Spleen (tissue), 11 donors: ENCODE measurements around the gene APP. TPM values are rescaled to one million over a fixed set of nuclear protein-coding genes. Genes with fewer than 3 reads are reported as not detected.

Experiments used
- DNase-seq: peaks from one replicate; pipeline ENCODE4 v3.0.0-alpha.2; 2020
- H3K27ac ChIP-seq, 8 donors: fragments of 200-600 bp; sonication (generic) in 7 of 8; 1 replicate in 4 of 8; 2 replicates in 4 of 8; pipeline versions ENCODE4 v1.5.0 to v1.8.0; 2016 to 2021; ENCODE audit warnings: inconsistent platforms in 4 of 8, mild to moderate bottlenecking in 4 of 8, moderate library complexity in 1 of 8
- H3K27me3 ChIP-seq, 7 donors: fragments of 200-600 bp; sonication (generic) in 6 of 7; replicated peaks in 1 of 7; 1 replicate in 4 of 7; 2 replicates in 3 of 7; pipeline versions ENCODE4 v1.5.0 to v1.8.0; 2016 to 2021; ENCODE audit warnings: inconsistent platforms in 3 of 7, mild to moderate bottlenecking in 1 of 7
- H3K36me3 ChIP-seq, 6 donors: fragments of 200-600 bp; sonication (generic) in 5 of 6; 1 replicate in 4 of 6; 2 replicates in 2 of 6; pipeline versions ENCODE4 v1.5.0 to v1.8.0; 2016 to 2021; ENCODE audit warnings: inconsistent platforms in 2 of 6
- H3K4me1 ChIP-seq, 6 donors: fragments of 200-600 bp; sonication (generic) in 5 of 6; 1 replicate in 3 of 6; 2 replicates in 3 of 6; pipeline versions ENCODE4 v1.5.0 to v1.8.0; 2016 to 2021; ENCODE audit warnings: inconsistent platforms in 3 of 6
- H3K4me3 ChIP-seq, 8 donors: fragments of 200-600 bp; sonication (generic) in 7 of 8; 1 replicate in 4 of 8; 2 replicates in 4 of 8; pipeline versions ENCODE4 v1.5.0 to v1.8.0; 2016 to 2021; ENCODE audit warnings: inconsistent platforms in 4 of 8, mild to moderate bottlenecking in 4 of 8, moderate library complexity in 2 of 8
- H3K9me3 ChIP-seq, 8 donors: fragments of 200-600 bp; sonication (generic) in 7 of 8; 1 replicate in 4 of 8; 2 replicates in 4 of 8; pipeline versions ENCODE4 v1.5.0 to v1.8.0; 2016 to 2021; ENCODE audit warnings: inconsistent platforms in 4 of 8
- CTCF ChIP-seq, 11 experiments: fragments of 200-600 bp in 7 of 11; fragments of 450-650 bp in 4 of 11; sonication (generic) in 4 of 11; IDR thresholded peaks in 8 of 11; conservative IDR thresholded peaks in 3 of 11; 1 replicate in 7 of 11; 2 replicates in 4 of 11; pipeline versions ENCODE4 v1.4.0 to v1.8.0; 2016 to 2021; ENCODE audit warnings: antibody characterized with exemption in 11 of 11, inconsistent platforms in 4 of 11, mild to moderate bottlenecking in 1 of 11
- POLR2A ChIP-seq, 3 donors: fragments of 450-650 bp; IDR thresholded peaks; one replicate each; pipeline ENCODE4 v1.5.1; 2017; ENCODE audit warnings: antibody characterized with exemption in 3 of 3, mild to moderate bottlenecking in 1 of 3
- POLR2AphosphoS5 ChIP-seq, 3 donors: sonication (generic); formaldehyde crosslinking; IDR thresholded peaks; one replicate each; pipeline ENCODE4 v1.5.1; 2017; ENCODE audit warnings: antibody characterized with exemption in 3 of 3
- WGBS, 5 donors: extraction: QIAGEN DNeasy Blood & Tissue Kit in 3 of 5; methylation state at CpG; one replicate each; pipeline versions ENCODE4 v1.1.5 to v1.1.7; 2013 to 2018; 5-methylcytosine and 5-hydroxymethylcytosine counted together
- intact Hi-C: fragments of 100-400 bp; cut with DNase I; formaldehyde crosslinking; loops from one replicate; pipeline ENCODE4 v1.15.0; 2023; ENCODE audit warnings: low total_unique reads
- polyA plus RNA-seq, 3 donors: library from polyadenylated mRNA; stranded (reverse); fragments of 200-250 nt; gene quantifications; one replicate each; pipeline ENCODE4 v1.2.1, GENCODE V29; 2013
- total RNA-seq, 7 donors: library from RNA; depleted of rRNA in 3 of 7; stranded (reverse); fragments of >200 nt in 3 of 7; fragmentation: NEBNext Ultra II Directional in 4 of 7; extraction: Animal tissue kit (Norgen Biotek cat#: 25700) in 4 of 7; gene quantifications; one replicate each; pipeline versions ENCODE4 v1.1.0 to v1.2.1, GENCODE V29; 2016 to 2021
- donor health status: healthy with polysubstance abuse.
- donor health status: DM: no; HTN: no; CAD: no; lungs with moderate emphysema.
- donor health status: DM: no; HTN: no; CAD: no.
- donor health status: Bipolar disorder and iron deficiency.
- donor health status: healthy.
- donor health status: DM: no; HTN: no; CAD: no.
- donor health status: DM: yes; HTN: yes; CAD: no.

APP gene
- total and polyA plus RNA-seq, 10 donors, result 25.3 to 398 (median 282) TPM

GRCh38 chr21:26169611-26170470 lies 729 bp downstream of the APP start:
- Histone ChIP-seq H3K27me3 (peaks cover 0 to 22% (median 0%) of the 10 kb centered on the region in 7 donors), H3K9me3 (no peaks in the 10 kb centered on the region), H3K4me1 (peaks cover 0 to 61% (median 39%) of the 10 kb centered on the region in 6 donors), H3K27ac (peak overlapping the region; percentile 76 to 89 (median 85)), H3K36me3 (no peaks in the 10 kb centered on the region), H3K4me3 (peak overlapping the region; percentile 67 to 98 (median 94))
- DNase-seq, result peak; percentile 92
- intact Hi-C loops, result loop anchor here (5.0 kb wide), 2 partner anchors 273 to 288 kb away; no protein-coding TSS in a partner anchor
- WGBS, 5 donors, result 0 to 2% (median 1%) methylated on average over 54 to 80 of the region's 80 CpGs
- TF ChIP-seq POLR2A (IDR thresholded peaks at IDR 0.05) (no peak), POLR2AphosphoS5 (IDR thresholded peaks at IDR 0.05) (peak in 2 of 3 donors; percentile 68 to 75), CTCF (IDR thresholded peaks at IDR 0.05 in 8 of 11, conservative IDR thresholded peaks at IDR 0.05 in 3 of 11) (peak in 1 of 11 experiments; percentile 8)

DNA sequence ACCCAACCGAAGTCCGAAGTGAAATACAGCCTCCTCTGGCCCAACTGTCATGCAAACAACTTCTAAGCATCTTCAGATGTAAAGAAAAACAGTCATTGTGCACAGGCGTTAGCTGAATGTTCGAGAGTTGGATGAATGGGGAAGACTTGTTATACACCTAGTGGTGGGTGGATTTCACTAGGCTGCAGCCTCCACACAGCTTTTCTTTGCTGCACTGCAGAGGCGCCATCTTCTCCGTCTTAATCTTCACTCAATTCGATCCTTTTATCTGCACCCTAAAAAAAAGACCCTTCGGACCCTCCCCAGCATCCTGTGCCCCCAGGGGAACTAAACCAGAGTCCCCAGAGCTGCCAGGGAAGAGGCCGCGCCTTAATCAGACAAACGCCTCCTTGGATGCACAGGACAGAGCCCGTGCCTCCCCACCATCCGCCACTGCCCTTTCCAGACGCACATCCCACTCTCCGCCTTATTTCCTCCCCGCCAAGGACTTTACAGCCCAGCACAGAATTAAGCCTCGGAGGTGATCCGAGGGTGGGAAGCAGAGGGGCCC lies 1.4 kb downstream of the APP start:
- H3K4me3 ChIP-seq, result peak overlapping the region; percentile 67 to 98 (median 94)
- H3K27me3 ChIP-seq, result peaks cover 0 to 22% (median 0%) of the 10 kb centered on the region in 7 donors
- peaks cover 0 to 62% (median 41%) of the 10 kb centered on the region in 6 donors for H3K4me1 ChIP-seq
- intact Hi-C loops, result loop anchor here (5.0 kb wide), 1 partner anchor 272 kb away; no protein-coding TSS in a partner anchor
- H3K36me3 ChIP-seq, result no peaks in the 10 kb centered on the region
- H3K9me3 ChIP-seq, result no peaks in the 10 kb centered on the region
- H3K27ac ChIP-seq, result peak overlapping the region; percentile 76 to 89 (median 85)
- WGBS, 5 donors, result 1 to 2% (median 1%) methylated on average over 18 of the region's 18 CpGs
- TF ChIP-seq CTCF (IDR thresholded peaks at IDR 0.05 in 8 of 11, conservative IDR thresholded peaks at IDR 0.05 in 3 of 11) (peak in 8 of 11 experiments; percentile 16 to 54 (median 31)), POLR2AphosphoS5 (IDR thresholded peaks at IDR 0.05) (no peak)
- no peak for DNase-seq

DNA sequence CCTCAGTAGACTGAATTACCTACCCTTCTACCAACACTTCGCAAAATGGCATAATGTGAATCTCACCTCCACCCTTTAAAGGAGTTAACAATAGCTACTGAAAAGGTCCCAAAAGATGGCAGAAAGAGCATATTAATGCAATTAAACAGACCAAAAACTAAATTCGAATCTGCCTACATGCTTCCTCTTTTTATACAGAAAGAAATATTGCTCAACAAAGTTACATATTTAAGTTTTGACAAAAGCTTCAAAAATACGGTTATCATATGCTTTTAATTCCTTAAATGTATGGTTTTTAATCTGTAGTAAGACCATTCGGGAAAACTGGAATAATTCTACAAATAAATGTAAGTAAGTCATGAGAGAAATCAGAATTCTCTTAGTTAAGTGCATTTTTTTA lies 2.2 kb downstream of the APP start:
- Histone ChIP-seq H3K27me3 (peaks cover 0 to 22% (median 0%) of the 10 kb centered on the region in 7 donors), H3K9me3 (no peaks in the 10 kb centered on the region), H3K4me1 (peaks cover 0 to 62% (median 42%) of the 10 kb centered on the region in 6 donors), H3K36me3 (no peaks in the 10 kb centered on the region), H3K4me3 (peak overlapping the region in 5 of 8 donors; percentile 67 to 98 (median 95)), H3K27ac (peak overlapping the region in 7 of 8 donors; percentile 76 to 89 (median 86))
- 43 to 64% (median 54%) methylated on average over 4 of the region's 4 CpGs for WGBS, 5 donors
- TF ChIP-seq POLR2AphosphoS5 (IDR thresholded peaks at IDR 0.05), result no peak
- TF ChIP-seq CTCF (IDR thresholded peaks at IDR 0.05 in 8 of 11, conservative IDR thresholded peaks at IDR 0.05 in 3 of 11), result no peak
- TF ChIP-seq POLR2A (IDR thresholded peaks at IDR 0.05), result no peak
- DNase-seq, result no peak
- intact Hi-C loops, result loop anchor here (5.0 kb wide), 1 partner anchor 271 kb away; no protein-coding TSS in a partner anchor
